RPMI7951 (cell line): ENCODE measurements around the gene CFAP54. TPM values are rescaled to one million over a fixed set of nuclear protein-coding genes. Genes with fewer than 3 reads are reported as not detected.
"Not testable (repeated sequence)": the region's sequence is repeated elsewhere in the genome, so short reads cannot be mapped to it uniquely, and the experiment has no call there.

Experiments used
- DNase-seq: peaks from one replicate; pipeline ENCODE4 v3.0.0-alpha.2; 2012; ENCODE audit warnings: low read depth
- total RNA-seq: library from RNA; depleted of rRNA; stranded (reverse); fragments of >200 nt; shearing (Covaris generic); gene quantifications from 2 replicates; pipeline ENCODE4 v1.2.3, GENCODE V29; 2014

CFAP54 gene
- total RNA-seq, 1 experiment from 2014 or later = 0.48 TPM

GRCh38 chr12:96617178-96617577 is 127.8 kb downstream of the CFAP54 start:
- no peak for DNase-seq

- DNase-seq = no peak
Observed at GRCh38 chr12:96623155-96623554, 133.8 kb downstream of the CFAP54 start.

- no peak for DNase-seq
Observed at GRCh38 chr12:96623656-96624217, 134.4 kb downstream of the CFAP54 start.

GRCh38 chr12:96635844-96636243 is 146.5 kb downstream of the CFAP54 start:
- no peak for DNase-seq

GRCh38 chr12:96636895-96637294 is 147.5 kb downstream of the CFAP54 start:
- DNase-seq = no peak

GRCh38 chr12:96648923-96649322 is 159.5 kb downstream of the CFAP54 start:
- no peak for DNase-seq

- DNase-seq = no peak
Observed at GRCh38 chr12:96652870-96653269, 163.5 kb downstream of the CFAP54 start.

- DNase-seq = no peak
Observed at GRCh38 chr12:96658075-96658474, 168.7 kb downstream of the CFAP54 start.

GRCh38 chr12:96669786-96670185 is 180.4 kb downstream of the CFAP54 start:
- no peak for DNase-seq

- DNase-seq = no peak
Observed at GRCh38 chr12:96670334-96670899, 181.0 kb downstream of the CFAP54 start.

- not testable (repeated sequence) for DNase-seq
Observed at GRCh38 chr12:96675519-96675918, 186.1 kb downstream of the CFAP54 start.

GRCh38 chr12:96677363-96677762 is 188.0 kb downstream of the CFAP54 start:
- no peak for DNase-seq

GRCh38 chr12:96687719-96688118 is 198.3 kb downstream of the CFAP54 start:
- DNase-seq = no peak

GRCh38 chr12:96698521-96698920 is 209.1 kb downstream of the CFAP54 start:
- DNase-seq = peak; percentile 52

GRCh38 chr12:96698965-96699364 is 209.6 kb downstream of the CFAP54 start:
- peak; percentile 73 for DNase-seq

GRCh38 chr12:96701856-96702255 is 212.5 kb downstream of the CFAP54 start:
- no peak for DNase-seq

GRCh38 chr12:96710127-96710745 is 220.9 kb downstream of the CFAP54 start:
- no peak for DNase-seq

GRCh38 chr12:96711364-96711763 is 222.0 kb downstream of the CFAP54 start:
- no peak for DNase-seq

- DNase-seq = no peak
Observed at GRCh38 chr12:96714199-96714598, 224.8 kb downstream of the CFAP54 start.

- peak; percentile 56 for DNase-seq
Observed at GRCh38 chr12:96719660-96720362, 230.4 kb downstream of the CFAP54 start.

- peak; percentile 29 for DNase-seq
Observed at GRCh38 chr12:96720363-96720705, 231.0 kb downstream of the CFAP54 start.

GRCh38 chr12:96729466-96729865 is 240.1 kb downstream of the CFAP54 start:
- DNase-seq = not testable (repeated sequence)

GRCh38 chr12:96729886-96730285 is 240.5 kb downstream of the CFAP54 start:
- no peak for DNase-seq
